Panc1 (cell line): ENCODE measurements around the gene ALOX15B.

Experiments
- CTCF ChIP-seq: fragments of 450-650 bp; IDR thresholded peaks from 2 replicates; pipeline ENCODE4 v1.5.1; 2017; ENCODE audit warnings: mild to moderate bottlenecking
- POLR2AphosphoS5 ChIP-seq: IDR thresholded peaks from 2 replicates; pipeline ENCODE4 v1.6.1; 2012; ENCODE audit warnings: mild to moderate bottlenecking, low read depth, low read length, moderate library complexity
- REST ChIP-seq, 2 experiments: IDR thresholded peaks; 2 replicates each; pipeline ENCODE4 v1.6.1; 2011 to 2012; ENCODE audit warnings: low read depth in 2 of 2, control low read depth in 1 of 2, low read length in 1 of 2, mild to moderate bottlenecking in 1 of 2, moderate library complexity in 1 of 2; ENCODE audit not compliant: insufficient read depth in 1 of 2
- TCF7L2 ChIP-seq: IDR thresholded peaks from 2 replicates; pipeline ENCODE4 v1.6.1; 2011; ENCODE audit warnings: mild to moderate bottlenecking, low read depth, low read length, inconsistent platforms

- TF ChIP-seq POLR2AphosphoS5 (no peak), CTCF (no peak), REST (IDR thresholded peaks at IDR 0.05; ENCODE audit: insufficient read depth in 1 of 2, low read depth in 2 of 2, low read length in 1 of 2) (no peak), TCF7L2 (no peak)
Observed at GRCh38 chr17:8014558-8014850, 24.4 kb upstream of the ALOX15B start.
